HG03196 (cell line): Measurements from ENCODE around the gene TRH.
"Not testable (repeated sequence)": the region's sequence is repeated elsewhere in the genome, so short reads cannot be mapped to it uniquely, and the experiment has no call there.

Experiments
- ATAC-seq: cut with Tn5 transposase; IDR thresholded peaks from one replicate; pipeline ENCODE4 v1.9.1; 2021; ENCODE audit not compliant: unreplicated experiment

TRH gene

DNA sequence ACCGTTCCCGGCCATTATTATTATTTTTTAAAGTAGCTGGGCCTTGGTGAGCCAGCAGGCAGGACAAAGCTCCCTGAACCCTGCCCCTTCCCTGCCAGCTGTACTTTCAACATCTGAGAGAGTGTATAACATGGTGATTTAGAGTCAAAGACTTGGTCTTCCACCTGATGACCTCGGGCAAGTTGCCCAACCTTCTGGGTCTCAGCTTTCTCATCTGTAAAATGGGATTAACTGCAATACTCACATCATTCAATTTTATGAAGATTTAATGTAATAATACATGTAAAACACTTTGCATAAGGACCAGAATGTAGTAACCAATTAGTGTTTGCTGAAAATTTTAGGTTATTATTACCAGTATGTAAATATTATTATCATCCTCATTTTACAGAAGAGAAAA is 11.9 kb upstream of the TRH start:
- no peak for ATAC-seq

DNA sequence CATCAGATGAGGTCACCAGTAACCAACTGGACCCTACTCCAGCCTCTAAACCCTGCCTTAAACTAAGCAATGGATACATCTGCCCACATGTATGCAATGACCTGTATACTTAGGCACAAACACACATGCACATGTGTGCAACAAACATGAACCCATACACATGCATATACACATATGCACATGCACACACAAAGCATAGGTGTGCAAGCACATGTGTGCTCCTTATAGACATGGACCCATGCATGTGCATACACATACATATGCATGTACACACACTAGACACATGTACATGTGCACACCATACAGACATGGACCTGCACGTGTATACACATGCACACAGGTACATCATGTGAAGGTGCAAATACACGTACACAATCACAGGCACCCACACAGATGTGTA is 8.6 kb upstream of the TRH start:
- no peak for ATAC-seq

DNA sequence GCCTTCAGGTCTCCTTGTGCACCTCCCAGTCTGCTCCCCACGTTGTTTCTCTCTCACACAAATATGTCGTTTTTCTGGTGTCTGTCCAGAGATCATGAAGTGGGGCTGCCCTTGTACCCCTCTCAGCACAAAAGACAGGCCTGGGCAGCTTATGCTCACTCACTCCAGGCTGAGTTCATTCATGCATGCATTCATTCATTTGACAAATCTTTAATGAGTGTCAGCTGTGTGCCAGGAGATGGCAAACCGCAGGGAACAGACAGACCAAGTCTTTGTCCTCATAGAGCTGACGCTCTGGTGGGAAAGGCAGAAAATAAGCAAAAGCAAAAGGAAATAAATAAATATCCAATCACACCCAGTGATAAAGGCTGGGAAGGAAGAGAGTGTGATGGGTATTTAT is 7.6 kb upstream of the TRH start:
- no peak for ATAC-seq

DNA sequence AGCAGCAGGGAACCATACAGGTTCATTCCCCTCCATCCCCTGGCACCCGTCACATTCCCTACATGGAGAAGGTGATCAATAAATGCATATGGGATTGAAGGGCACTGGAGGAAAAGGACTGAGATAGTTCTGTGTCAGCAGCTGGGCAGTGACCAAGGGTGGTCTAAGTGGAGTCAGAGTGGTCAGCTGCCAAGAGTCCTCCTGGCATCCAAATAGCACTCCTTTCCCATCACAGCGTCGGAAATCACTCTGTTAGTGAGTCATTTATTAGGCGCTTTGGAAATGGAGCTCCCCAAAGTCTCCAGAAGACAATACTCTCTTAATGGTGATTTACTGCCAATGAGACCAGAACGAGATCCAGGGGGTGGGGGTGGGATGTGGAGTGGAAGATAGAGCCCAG is 6.8 kb upstream of the TRH start:
- no peak for ATAC-seq

DNA sequence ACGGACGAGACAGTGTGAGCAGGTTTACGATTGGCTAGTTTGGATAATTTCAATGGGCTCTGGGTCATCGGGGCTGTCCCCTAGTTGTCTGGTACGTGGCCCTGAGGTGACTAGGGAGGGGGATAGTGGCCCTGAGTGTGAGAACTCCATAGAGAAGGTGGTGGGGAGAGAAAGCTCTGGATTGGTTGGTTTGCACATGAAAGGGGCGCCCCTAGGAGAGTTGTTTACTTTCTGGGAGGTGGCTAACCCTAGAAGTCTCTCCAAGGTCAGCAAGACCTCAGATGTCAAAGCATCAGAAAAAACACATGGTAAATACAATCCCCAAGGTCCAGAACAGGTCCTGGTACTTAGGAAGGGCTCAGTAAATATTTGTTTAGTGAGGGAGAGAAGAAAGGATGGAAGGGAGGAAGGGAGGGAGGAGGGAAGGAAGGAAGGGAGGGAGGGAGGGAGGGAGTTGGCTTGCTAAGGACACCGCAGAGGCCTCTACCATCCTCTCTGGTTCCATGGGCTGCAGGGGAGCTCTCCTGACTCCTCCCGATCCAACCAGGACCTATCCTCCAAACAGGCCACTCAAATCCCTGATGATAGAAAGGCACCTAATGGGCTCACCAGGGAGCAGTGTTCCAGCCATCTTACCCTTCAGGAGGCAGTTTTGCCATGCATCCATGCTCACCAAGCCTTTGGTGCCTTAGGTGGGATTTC is 3.0 kb upstream of the TRH start:
- ATAC-seq, result no peak

DNA sequence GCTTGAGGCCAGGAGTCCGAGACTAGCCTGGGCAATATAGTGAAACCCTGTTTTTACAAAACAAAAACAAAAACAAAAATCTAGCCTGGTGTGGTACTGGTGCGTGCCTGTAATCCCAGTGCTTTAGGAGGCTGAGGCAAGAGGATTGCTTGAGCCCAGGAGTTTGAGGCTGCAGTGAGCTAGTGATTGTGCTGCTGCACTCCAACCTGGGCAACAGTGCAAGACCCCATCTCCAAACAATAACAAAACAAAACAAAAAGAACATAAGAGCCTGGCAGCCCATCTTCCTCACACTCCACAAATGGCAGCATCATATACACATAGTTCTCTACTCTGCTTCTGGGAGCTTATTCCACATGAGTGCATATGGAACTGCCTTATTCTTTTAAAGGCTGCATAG is 2.2 kb upstream of the TRH start:
- ATAC-seq, result no peak

DNA sequence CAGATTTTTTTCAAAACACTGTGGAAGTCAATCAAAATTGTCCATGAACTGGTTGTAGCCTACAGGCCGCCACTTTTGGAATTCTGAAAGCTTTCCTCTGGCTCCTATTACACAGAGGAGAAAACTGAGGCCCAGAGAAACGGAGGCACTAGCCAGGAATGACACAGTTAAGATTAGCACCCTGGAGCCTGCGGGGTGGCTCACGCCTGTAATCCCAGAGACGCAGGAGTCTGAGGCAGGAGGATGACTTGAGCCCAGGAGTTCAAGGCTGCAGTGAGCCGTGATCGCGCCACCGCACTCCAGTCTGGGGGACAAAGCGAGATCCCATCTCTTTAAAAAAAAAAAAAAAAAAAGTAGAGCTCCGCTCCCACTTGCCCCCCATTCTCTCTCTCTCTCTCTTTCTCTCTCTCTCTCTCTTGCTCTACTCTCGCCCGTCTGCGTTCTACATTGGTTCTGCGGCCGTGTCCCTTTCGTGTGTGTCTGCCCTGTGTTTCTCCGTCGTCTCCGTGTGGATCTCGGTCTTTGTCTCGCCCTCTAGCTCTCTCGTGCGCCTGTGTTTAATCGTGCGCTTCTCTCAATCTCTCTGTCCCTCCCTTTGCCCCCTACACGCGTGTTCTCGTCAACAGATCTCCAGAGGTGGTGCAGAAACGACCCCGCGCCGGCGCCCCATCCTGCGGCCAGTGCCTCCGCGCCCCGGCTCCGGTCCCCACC is 512 bp upstream of the TRH start:
- ATAC-seq, result no peak

DNA sequence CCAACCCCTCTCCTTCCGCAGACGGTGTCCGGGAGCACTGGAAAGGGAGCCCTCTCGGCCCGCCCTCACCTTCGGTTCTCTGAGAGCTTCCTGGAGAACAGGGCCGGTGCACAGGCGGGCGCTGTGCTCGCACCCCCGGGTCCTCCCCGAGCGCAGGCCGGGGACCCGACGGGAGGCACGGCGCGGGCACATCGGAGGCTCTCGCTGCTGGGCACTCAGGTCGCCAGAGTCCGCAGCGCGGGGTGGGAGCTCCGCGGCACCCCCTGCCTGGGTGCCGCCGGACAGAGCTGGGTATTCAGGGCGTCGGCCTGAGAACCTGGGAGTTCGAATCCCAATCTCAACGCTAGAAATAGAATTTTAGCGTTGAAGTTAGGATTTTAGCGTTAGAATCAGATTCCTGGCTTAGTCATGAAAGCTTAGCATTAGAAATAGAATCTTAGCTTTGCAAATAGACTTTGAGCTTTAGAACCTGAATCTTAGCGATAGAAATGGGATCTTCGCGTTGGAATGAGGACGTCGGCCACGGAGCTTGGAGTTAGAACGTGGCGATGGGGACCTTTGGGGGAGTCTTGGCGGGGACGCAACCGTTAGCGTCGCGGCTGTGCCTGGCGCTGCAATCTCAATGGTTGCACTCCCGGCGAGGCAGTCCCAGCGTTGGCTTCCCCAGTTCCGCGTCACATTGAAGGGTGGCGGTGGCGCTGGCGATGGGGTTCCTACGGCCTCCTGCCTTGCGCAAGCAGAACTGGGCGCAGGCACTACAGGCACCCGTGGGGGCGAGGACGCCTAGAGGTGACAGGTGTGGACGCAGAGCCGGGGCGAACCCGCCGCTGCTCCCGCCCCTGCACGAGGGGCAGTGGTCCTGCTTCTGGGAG is 549 bp downstream of the TRH start:
- no peak for ATAC-seq

DNA sequence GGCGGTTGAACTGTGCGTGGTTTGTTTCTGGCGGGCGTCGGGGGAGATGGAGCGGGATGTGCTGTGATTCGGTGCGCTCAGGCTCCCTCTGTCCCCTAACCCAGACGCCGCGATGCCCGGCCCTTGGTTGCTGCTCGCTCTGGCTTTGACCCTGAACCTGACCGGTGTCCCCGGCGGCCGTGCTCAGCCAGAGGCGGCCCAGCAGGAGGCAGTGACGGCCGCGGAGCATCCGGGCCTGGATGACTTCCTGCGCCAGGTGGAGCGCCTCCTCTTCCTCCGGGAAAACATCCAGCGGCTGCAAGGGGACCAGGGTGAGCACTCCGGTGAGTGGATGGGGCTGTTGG is 1.2 kb downstream of the TRH start:
- ATAC-seq, result no peak

DNA sequence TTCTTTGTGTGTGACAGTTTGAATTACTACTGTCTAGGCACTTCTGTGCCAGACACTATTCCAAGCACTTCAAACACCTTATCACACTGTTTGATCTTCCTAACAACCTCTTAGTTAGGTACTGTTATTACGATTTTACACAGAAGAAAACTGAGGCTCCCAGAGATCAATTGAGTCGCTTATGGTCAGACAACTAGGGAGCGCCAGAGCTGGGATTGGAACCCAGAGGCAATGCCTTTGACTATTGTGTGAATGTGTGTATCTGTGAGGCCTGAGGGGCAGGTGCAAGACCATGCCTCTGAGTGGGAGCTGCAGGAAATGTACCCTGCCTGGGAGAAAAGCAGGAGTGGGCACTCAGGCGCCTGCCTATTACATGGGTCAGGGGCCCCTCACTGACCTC is 1.8 kb downstream of the TRH start:
- ATAC-seq, result no peak

DNA sequence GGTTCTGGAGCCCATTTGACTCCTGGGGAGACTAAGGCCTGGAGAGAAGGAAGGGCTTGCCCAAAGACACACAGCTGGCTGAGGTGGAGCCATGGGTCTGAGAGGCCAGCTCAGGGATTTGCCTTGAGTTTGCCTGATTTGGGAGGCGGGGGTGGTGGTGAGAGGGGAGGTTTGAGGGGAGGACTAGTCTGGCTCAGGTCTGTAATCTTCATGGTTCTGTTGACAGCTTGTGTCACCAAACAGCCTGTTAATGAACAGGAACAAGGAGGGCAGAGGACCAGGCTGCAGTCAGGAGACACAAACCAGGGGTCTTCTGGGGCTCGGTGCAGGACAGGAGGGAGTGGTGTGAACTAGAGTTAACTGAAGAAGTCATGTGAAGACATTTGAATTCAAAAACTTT is 3.6 kb downstream of the TRH start:
- ATAC-seq, result no peak

DNA sequence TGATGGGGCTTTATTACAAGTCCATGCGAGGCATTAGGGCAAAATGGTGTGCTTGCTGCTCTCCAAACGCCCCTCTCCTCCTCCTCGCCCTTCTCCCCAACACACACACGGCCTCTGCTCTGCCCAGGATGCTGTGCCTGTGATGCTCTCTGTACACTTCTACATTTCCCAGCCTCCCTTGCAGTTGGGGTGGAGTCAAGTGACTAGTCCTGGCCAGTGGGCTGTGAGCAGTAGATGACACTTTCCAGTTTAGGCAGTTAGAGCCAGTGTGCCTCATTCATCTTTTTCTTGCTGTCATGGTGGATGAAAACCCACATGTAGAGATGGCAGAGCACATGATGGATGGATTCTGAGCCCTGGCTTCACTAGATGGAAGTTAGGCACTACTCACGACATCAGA is 5.4 kb downstream of the TRH start:
- no peak for ATAC-seq

DNA sequence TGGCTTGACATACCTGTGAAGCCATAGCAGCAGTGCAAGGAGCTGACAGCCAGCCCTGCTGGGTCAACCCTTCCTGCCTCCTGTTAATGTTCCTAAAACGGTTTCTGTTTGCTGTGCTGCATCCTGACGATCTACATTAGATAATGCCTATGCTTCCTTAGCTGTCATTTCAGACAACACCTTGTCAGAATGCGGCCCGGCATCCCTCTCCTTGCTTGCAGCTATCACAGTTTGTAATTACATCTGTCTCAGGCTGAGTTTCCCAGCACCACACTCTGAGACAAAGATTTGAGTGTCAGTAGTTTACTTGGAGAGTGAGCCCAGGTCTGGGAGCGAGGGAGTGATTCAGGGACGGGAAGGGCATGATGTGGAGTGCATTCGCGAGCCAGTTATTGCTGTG is 9.0 kb downstream of the TRH start:
- ATAC-seq, result no peak

DNA sequence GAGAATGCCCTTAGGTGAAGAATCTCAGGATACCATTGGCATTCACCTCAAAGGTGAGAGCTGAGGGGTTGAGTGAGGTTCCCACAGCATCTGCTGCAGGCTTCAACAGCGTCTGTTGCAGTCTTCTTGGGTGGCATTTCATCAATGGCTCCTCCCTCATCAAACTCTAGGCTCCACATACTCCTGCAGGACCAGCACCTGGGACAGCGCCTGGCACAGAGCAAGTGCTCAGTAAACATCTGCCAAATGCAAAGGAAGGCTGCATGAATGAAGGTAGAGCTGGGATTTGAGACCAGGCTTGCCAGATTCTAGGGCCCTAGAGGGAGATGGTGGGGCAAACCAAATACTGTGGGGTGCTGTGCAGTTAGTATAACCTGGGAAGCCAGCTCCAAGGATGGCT is 9.6 kb downstream of the TRH start:
- ATAC-seq, result no peak

DNA sequence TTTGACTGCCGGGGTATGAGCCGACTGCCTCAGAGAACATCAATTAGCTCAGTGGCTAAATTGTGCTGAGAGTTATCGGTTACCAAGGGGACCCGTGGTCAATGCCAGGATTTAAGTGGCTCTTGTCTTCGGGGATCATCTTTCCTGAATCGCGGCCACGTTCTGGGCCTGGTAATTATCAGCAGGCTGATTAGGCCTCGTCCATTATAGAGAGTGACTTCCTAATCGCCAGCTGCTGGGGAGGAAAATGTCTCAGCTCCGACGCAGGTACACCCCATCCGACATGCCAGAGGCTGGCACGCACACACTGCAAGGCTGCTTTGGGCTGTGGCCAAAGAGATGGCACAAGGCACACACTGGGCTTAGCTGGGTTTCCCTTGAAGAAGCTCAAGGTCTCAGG is 10.6 kb downstream of the TRH start:
- no peak for ATAC-seq

DNA sequence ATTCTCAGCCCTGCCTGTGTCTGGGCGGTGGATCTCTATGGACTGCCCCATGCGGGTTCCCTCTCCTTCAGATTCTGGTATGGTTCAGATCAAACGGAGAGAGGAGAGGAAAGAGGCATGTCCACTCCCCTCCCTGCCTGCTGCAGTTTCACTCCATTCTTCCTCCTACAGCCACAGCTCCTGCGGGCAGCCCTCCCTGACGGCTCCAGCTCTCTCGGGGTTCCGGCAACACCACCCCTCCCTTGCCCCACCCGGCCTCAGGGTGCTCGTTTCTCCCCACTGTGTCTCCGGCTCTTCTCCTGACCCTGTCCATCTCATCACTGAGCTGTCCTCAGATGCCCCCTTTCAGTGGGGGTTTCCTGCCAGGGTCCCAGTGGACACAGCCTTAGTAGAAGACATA is 13.9 kb downstream of the TRH start:
- no peak for ATAC-seq

DNA sequence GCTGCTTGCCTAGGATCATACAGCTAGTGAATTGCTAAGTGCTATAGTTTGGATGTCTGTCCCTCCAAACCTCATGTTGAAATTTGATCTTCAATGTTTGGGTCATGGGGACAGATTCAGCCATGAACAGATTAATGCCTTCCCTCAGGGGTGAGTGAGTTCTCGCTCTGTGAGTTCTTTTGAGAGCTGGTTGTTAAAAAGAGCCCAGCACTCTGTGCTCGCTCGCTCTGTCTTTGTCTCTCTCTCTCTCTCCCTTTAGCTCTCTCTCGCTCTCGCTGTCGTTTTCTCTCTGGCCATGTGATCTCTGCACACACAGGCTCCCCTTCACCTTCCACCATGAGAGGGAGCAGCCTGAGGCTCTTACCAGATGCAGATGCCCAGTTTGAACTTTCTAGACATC is 14.9 kb downstream of the TRH start:
- no peak for ATAC-seq

DNA sequence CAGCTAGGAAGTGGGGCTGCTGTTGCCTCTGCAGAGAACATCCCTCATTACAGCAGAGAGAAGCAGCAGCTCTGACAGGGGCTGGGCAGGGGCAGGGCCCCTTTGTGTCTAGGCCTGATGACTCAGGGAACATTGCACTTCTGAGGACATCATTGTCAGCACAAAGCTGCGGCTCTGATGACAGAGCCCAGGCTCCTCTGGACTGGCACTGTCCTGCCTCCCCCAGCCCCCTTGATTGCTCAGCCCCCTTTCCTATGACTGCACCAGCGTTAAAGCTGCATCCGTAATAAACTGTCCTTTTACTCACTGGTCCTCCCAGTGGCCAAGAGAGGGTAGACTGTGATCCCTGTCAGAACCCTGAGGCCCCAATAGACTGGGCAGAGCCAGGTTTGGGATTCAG is 18.3 kb downstream of the TRH start:
- no peak for ATAC-seq

DNA sequence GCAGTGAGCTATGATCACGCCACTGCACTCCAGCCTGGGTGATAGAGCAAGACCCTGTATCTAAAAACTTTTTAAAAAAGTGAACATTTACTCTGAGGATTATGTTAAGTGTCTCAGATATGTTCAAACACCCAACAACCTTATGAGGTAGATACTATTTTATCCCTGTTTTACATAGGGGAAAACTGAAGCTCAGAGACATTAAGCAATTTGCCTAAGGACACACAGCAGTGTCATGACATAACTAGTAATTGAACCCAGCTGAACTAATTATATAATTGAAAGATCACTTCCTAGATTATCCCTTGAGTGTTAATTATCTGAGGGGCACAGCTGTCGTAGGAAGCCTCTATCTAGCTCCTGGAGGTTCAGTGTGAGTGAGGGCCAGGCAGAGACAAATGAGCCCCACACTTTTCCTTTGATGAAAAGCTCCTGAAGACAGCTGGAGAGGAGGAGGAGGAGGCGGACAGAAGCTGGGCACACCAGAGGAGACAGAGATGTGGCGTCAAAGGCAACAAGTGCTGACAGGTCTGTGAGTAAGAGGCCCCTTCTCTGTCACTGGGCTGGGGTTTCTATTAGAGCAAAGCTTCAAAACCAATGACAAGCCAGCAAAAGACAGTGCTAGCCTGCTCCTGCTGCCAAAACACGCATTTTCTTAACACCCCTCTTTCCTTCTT is 20.5 kb downstream of the TRH start:
- ATAC-seq, result no peak

DNA sequence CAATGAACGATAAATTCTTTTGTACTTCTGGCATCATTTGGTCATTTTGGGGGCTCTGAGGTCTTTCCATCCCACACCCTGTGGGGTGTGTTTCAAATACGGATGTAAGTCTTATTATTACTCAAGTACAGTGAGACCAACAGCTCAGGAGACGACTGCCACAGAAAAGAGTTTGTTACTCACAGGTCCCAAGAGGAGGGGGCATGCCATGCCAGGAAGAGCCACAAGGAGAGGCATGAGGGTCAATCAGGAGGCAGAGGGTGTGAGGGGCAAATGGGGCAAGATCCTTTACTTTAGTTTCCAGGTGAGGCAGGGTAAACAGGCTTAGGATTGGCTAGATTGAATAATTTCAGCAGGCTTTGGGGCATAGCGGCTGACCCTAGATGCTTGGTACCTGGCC is 21.6 kb downstream of the TRH start:
- ATAC-seq, result no peak

DNA sequence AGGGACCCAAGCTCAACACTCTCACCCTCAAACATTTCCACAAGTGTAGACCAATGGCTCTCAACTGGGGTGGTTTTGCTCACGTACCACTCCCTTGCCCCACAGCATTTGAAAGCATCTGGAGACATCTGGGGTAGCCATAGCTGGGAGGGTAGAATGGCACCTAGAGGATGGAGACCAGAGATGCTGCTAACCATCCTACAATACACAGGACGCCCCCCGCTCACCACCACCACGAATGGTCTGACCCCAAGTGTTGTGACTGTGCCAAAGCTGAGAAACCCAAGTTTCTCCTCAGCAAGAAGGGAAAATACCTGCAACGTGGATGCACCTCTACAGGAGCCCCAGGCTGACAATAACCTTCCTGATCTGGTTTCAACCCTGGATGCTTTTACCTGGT is 24.7 kb downstream of the TRH start:
- ATAC-seq, result not testable (repeated sequence)
